A673 (cell line): ENCODE results near the gene MVD. TPM values are rescaled to one million over a fixed set of nuclear protein-coding genes. Genes with fewer than 3 reads are reported as not detected.

ENCODE experiments used
- BruUV-seq: library from RNA; stranded (reverse); fragments of 400-500 nt; replicated peaks from 2 replicates; lab custom pipeline; 2021; lab: Mats Ljungman, UMichigan
- CTCF ChIA-PET: fragments of 300-600 bp; sonication (Branson Sonifier 250); formaldehyde crosslinking; loops from one replicate; lab custom pipeline; 2022; ENCODE audit warnings: antibody characterized with exemption; lab: Charles Lee
- POLR2A ChIA-PET: fragments of 300-600 bp; sonication (Branson Sonifier 250); formaldehyde crosslinking; loops from one replicate; lab custom pipeline; 2022; ENCODE audit warnings: antibody characterized with exemption; ENCODE audit not compliant: low non-redundant PET; lab: Charles Lee
- DNase-seq: peaks from one replicate; pipeline ENCODE4 v3.0.0-alpha.2; 2015; ENCODE audit warnings: low spot score
- H3K27ac ChIP-seq: fragments of 200-600 bp; sonication (generic); 2 replicates; pipeline ENCODE4 v1.5.1; 2016; ENCODE audit warnings: mixed run types, low read depth, mild to moderate bottlenecking, mixed read lengths, antibody characterized with exemption, low read length; ENCODE audit not compliant: poor library complexity, severe bottlenecking
- H3K27me3 ChIP-seq: fragments of 200-600 bp; sonication (generic); replicated peaks from 2 replicates; pipeline ENCODE4 v1.6.1; 2017; ENCODE audit warnings: mixed run types, low read depth, mild to moderate bottlenecking, mixed read lengths, antibody characterized with exemption, low read length; ENCODE audit not compliant: insufficient read depth, poor library complexity
- H3K36me3 ChIP-seq: fragments of 200-600 bp; sonication (generic); 2 replicates; pipeline ENCODE4 v1.6.1; 2016; ENCODE audit warnings: mixed run types, mild to moderate bottlenecking, mixed read lengths, antibody characterized with exemption, low read length; ENCODE audit not compliant: insufficient read depth, poor library complexity, severe bottlenecking
- H3K4me1 ChIP-seq: fragments of 200-600 bp; sonication (generic); 2 replicates; pipeline ENCODE4 v1.6.1; 2017; ENCODE audit warnings: mixed run types, mild to moderate bottlenecking, mixed read lengths, antibody characterized with exemption, low read length; ENCODE audit not compliant: insufficient read depth, poor library complexity, severe bottlenecking
- H3K4me3 ChIP-seq: fragments of 200-600 bp; sonication (generic); 2 replicates; pipeline ENCODE4 v1.5.1; 2016; ENCODE audit warnings: low read depth, mixed run types, mild to moderate bottlenecking, mixed read lengths, low read length; ENCODE audit not compliant: poor library complexity, severe bottlenecking
- H3K9me3 ChIP-seq: fragments of 200-600 bp; sonication (generic); 2 replicates; pipeline ENCODE4 v1.6.1; 2016; ENCODE audit warnings: mixed run types, low read depth, mild to moderate bottlenecking, mixed read lengths, antibody characterized with exemption, low read length; ENCODE audit not compliant: poor library complexity, severe bottlenecking
- EZH2 ChIP-seq: fragments of 200-600 bp; sonication (generic); IDR thresholded peaks from 2 replicates; pipeline ENCODE4 v1.6.1; 2017; ENCODE audit warnings: borderline replicate concordance, low read depth, mild to moderate bottlenecking, mixed read lengths, antibody characterized with exemption, low read length; ENCODE audit not compliant: poor library complexity, severe bottlenecking
- intact Hi-C: fragments of 100-400 bp; cut with micrococcal nuclease; formaldehyde crosslinking; loops from one replicate; pipeline ENCODE4 v1.10.0; 2022; ENCODE audit not compliant: unreplicated experiment
- total RNA-seq: library from RNA; stranded (reverse); gene quantifications from 2 replicates; pipeline ENCODE4 v1.2.3, GENCODE V29; 2021
- TF ChIP-seq, protein P1 (sequence below): fragments of 300-800, 200-600 bp; sonication (generic); conservative IDR thresholded peaks from 2 replicates; pipeline ENCODE4 v1.5.1; 2017; ENCODE audit warnings: low read depth, mild to moderate bottlenecking, antibody characterized with exemption, low read length, moderate library complexity, mixed read lengths

Gene MVD
- total RNA-seq, 1 experiment from 2014 or later, result 131 TPM

DNA sequence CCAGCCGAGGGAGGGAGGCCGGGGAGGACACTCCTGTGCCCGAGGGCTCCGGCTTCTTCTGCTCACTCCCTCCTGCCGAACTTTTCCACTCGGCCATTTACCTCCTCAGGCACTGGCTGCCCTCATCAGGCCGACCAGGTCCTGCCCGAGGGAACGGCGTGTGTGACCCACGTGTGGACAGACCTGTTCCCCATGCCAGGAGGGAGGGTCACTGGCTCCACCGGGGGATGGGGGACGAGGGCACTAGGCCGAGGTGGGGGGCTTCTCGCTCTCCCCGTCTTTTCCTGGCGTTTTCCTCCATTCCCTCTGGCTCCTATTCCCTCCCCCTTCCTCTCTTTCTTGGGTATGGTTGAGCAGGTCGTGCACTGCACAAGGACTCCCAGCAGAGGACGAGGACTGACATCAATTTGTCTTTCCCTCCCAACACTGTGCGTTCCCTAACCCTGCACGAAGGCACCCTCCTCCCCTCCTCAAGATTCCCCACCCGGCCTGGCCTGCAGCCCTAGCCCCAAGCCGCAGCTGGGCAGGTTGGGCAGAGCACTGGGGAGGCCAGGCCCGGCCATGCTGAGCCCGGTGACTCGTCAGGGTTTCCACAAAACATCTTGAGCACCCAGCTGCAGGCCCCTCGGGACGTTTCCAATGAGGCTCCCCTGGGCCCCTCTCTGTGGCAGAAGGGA is 27.8 kb downstream of the MVD start:
- intact Hi-C loops, result no loop called here
- CTCF ChIA-PET, result no interaction called here
- no peak overlapping the region for H3K4me3 ChIP-seq
- H3K36me3 ChIP-seq, result peaks cover 28% of the 10 kb centered on the region
- no peaks in the 10 kb centered on the region for H3K9me3 ChIP-seq
- H3K27me3 ChIP-seq, result peaks cover 18% of the 10 kb centered on the region
- TF ChIP-seq, protein P1, sequence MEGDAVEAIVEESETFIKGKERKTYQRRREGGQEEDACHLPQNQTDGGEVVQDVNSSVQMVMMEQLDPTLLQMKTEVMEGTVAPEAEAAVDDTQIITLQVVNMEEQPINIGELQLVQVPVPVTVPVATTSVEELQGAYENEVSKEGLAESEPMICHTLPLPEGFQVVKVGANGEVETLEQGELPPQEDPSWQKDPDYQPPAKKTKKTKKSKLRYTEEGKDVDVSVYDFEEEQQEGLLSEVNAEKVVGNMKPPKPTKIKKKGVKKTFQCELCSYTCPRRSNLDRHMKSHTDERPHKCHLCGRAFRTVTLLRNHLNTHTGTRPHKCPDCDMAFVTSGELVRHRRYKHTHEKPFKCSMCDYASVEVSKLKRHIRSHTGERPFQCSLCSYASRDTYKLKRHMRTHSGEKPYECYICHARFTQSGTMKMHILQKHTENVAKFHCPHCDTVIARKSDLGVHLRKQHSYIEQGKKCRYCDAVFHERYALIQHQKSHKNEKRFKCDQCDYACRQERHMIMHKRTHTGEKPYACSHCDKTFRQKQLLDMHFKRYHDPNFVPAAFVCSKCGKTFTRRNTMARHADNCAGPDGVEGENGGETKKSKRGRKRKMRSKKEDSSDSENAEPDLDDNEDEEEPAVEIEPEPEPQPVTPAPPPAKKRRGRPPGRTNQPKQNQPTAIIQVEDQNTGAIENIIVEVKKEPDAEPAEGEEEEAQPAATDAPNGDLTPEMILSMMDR, result no peak
- no peak for TF ChIP-seq EZH2
- POLR2A ChIA-PET, result no interaction called here
- H3K27ac ChIP-seq, result no peak overlapping the region
- H3K4me1 ChIP-seq, result no peaks in the 10 kb centered on the region
- no peak for DNase-seq
- BruUV-seq, result no TSS peak

DNA sequence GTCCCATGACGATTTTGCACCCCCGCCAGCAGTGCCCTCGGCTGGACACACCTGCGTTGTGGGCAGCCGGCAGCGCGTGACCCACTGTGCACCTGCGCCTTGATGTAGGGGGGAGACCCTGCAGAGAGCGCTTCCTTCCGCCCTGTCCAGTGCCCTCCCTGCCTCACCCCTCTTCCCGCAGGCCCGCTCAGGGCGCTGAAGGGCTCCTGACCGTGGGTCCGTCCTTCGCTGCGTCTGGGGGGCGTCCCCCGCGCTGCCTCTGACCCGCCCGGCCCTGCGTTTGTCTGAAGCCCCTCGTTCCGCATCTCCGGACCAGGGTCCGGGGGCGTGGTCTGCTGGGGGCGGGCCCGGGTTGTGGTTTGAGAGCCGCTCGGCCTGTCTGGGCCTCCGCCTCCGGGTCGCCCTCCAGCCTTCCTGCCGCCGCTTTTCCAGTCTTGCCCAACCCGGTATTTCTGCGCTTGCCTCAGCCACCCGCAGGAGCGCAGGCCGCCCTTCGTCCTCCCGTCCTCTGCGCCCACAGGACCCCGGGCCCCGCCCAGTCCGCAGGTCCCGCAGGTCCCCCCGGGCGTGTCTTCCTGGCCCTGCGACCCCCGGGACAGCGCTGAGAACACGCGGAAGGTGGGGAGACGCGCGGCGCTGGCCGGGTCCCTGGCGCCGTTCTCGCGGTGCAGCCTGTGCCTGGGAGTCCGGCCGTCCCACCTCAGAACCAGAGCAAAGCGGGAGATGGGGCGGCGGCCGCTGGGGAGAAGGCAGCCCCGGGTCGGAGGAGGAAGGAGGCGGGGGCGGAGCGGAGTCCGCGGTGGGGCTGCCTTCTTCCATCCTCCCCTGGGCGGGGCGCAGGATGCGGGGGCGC is 28.5 kb downstream of the MVD start:
- no peaks in the 10 kb centered on the region for H3K4me1 ChIP-seq
- H3K4me3 ChIP-seq, result no peak overlapping the region
- peaks cover 32% of the 10 kb centered on the region for H3K36me3 ChIP-seq
- no peaks in the 10 kb centered on the region for H3K9me3 ChIP-seq
- CTCF ChIA-PET, result no interaction called here
- POLR2A ChIA-PET, result no interaction called here
- no TSS peak for BruUV-seq
- H3K27me3 ChIP-seq, result peaks cover 11% of the 10 kb centered on the region
- TF ChIP-seq EZH2, result no peak
- TF ChIP-seq, protein P1, result no peak
- intact Hi-C loops, result no loop called here
- no peak for DNase-seq
- H3K27ac ChIP-seq, result no peak overlapping the region

DNA sequence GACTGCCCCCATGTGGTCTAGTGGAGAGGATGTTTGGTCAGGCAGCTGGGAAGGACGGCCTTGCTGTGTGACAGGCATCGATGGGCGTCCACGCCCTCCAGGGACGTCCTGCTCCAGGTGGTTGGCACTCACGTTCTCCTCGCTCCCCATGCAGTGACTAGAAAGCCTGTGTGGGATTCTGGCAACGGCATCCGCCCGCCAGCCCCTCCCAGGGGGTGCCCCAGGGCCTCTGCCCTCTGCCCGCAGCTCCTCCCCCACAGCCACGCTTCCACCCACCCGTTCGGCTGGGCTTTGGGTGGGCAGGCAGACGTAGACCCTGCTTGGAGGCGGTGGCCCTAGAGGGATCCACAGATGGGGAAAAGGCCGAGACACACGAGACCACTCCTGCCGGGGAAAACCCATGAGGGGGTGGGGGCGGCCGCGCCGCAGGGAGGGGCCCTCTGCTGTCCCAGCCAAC is 29.2 kb downstream of the MVD start:
- ChIA-PET CTCF (no interaction called here), POLR2A (no interaction called here)
- BruUV-seq, result no TSS peak
- no peaks in the 10 kb centered on the region for H3K4me1 ChIP-seq
- peaks cover 4% of the 10 kb centered on the region for H3K27me3 ChIP-seq
- H3K36me3 ChIP-seq, result peaks cover 34% of the 10 kb centered on the region
- no peak for DNase-seq
- TF ChIP-seq, protein P1, result no peak
- TF ChIP-seq EZH2, result no peak
- intact Hi-C loops, result no loop called here
- no peaks in the 10 kb centered on the region for H3K9me3 ChIP-seq
- no peak overlapping the region for H3K27ac ChIP-seq
- H3K4me3 ChIP-seq, result no peak overlapping the region
